IPS-18c (cell line): ENCODE data around the gene ALDH1A3.

ENCODE experiments used
- H3K4me3 ChIP-seq: 2 replicates; pipeline ENCODE4 v1.7.0; 2013; ENCODE audit warnings: low read depth, mild to moderate bottlenecking, low read length, moderate library complexity; ENCODE audit not compliant: insufficient read depth
- H3K9me3 ChIP-seq: one replicate; pipeline ENCODE4 v1.6.1; 2013; ENCODE audit warnings: mild to moderate bottlenecking, low read length, moderate library complexity; ENCODE audit not compliant: control insufficient read depth, insufficient read depth

Gene ALDH1A3

DNA sequence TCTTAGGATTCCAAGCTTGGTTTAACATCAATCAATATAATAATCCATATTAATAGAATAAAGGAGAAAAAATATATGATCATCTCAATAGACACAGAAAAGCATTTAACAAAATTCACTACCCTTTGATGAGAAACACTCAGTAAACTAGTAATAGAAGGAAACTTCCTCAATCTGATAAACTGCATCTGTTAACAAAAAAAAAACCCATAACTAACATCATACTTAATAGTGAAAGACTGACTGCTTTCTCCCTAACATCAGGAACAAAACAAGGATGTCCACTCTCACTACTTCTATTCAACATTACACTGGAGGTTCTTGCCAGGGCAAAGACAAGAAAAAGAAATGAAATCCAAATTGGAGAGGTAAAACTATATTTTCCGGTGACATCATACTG lies 70.1 kb downstream of the ALDH1A3 start:
- Histone ChIP-seq H3K4me3 (no peak overlapping the region), H3K9me3 (no peaks in the 10 kb centered on the region)

DNA sequence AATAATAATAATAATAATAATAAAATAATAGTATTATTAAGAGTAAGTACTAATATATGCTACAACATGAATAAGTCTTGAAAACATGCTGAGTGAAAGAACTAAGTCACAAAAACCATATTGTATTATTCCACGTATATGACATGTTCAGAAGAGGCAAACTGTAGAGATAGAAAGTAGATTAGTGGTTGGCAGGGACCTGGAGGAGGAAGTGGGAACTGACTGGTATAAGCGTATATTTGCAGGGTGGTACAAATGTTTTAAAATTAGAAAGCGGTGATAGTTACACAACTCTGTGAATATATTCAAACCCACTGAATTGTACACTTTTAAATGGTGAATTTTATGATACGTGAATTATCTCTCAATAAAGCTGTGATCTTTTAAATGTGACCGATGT lies 72.3 kb downstream of the ALDH1A3 start:
- Histone ChIP-seq H3K4me3 (no peak overlapping the region), H3K9me3 (no peaks in the 10 kb centered on the region)

DNA sequence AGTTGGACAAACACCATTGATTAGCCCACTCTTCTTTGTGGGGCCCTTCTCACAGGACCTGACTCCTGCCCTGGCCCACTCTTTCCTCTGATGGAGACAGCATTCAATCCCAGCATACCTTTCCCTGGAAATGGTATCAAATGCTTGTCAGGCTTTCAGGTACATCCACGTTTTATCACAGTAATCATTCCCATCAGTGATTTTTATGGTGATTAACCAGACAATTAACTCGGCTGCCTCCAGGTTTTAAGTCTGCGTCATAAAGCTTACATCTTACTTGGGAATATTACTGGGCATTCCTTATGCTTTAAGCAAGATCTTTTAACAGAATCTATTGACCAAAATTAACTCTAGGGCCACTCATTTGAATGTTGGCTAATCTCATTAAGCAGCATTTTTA lies 72.9 kb downstream of the ALDH1A3 start:
- no peaks in the 10 kb centered on the region for H3K9me3 ChIP-seq

DNA sequence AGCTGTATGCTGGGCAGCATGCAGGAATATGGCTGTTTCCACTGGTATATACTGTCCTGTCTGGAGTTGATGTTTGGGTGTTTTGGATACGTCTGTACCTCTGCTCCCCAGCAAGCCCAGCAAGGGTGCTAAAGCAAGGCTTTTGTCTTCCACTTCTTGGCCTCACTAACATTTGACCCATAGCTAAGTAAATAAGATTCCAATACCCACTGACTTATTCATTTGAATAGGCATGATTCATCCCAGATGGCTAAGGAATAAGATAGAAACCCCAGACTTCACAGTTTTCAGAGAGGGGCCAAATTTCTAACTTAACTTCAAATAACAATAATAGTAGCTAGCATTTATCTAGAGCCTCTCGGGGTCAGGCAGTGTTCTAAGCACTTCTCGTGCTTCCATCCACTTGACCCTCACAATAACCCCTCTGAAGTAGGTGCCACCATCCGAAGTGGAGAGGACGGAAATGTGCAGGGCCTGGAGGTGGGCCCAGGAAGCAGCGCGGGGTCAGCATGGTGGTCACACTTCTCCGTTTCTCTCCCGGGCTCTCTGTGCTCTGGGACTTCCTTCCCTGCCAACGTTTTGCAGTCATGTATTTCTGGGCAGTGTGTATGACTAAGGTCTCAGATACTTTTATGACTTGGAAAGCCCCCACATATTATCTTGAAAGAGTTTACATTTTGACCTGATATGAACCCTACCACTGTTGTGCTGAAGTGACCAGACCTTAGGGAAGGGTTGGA lies 78.9 kb downstream of the ALDH1A3 start:
- no peak overlapping the region for H3K4me3 ChIP-seq
- no peaks in the 10 kb centered on the region for H3K9me3 ChIP-seq

More for the DNA sequence above, 72.9 kb downstream of the ALDH1A3 start:
- H3K4me3 ChIP-seq, result no peak overlapping the region

DNA sequence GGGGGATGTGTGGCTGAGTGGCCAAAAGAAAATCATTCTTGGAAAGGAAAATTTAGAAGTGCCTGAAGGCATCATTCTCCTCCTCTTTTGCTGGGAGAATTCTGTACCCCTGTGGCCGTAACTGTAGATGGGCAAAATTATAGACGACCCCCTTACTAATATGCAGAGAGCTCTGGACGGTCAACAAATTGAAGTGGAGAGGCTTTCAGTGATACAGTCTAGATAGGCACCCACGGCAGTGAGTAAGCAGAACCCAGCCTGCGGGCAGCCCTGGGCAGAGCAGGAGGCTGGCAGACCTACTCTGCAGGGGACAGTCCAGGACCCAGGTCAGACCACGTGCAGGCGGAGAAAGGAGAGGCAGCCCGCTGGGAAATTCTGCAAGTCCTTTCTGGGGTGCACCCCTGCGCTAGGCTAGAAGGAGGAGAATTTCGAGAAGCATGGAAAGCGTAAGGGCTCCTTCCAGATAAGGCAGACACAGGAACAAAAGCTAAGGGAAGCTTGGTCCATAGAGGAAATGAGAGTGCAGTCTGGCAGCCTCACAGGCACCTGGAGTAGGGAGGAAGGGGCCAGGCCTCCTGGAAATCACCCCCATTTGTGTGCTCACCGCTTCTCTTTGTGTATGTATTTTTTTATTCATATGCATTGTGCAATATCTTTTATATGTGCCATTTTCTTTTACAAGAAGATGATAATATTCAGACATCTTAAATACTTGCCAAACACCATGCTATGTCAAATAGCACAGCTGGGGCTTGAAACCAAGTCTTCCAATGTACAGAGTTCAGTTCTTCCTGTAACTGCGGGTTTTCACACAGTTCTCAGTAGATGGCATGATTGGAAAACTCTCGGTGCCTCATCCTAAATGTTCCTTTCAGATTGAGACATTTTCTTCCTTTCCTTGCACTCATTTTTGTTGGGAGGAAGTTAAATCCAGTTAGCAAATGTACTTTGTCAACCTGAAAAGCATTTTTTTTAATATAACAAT lies 79.7 kb downstream of the ALDH1A3 start:
- H3K4me3 ChIP-seq, result no peak overlapping the region

More for the DNA sequence above, 79.7 kb downstream of the ALDH1A3 start:
- H3K9me3 ChIP-seq, result no peaks in the 10 kb centered on the region
